Measurements from ENCODE around the gene LIPC.

- TF ChIP-seq CTCF (IDR thresholded peaks at IDR 0.05): no peak
- TF ChIP-seq EP300 (IDR thresholded peaks at IDR 0.05): no peak
- no peak for TF ChIP-seq POLR2AphosphoS5 (IDR thresholded peaks at IDR 0.05)
Observed at GRCh38 chr15:58522391-58522790, 90.6 kb downstream of the LIPC start.

Data from sigmoid colon (tissue), 4 donors.